ENCODE measurements around the gene TMEM132C.

GRCh38 chr12:128425666-128426331 lies 158.8 kb downstream of the TMEM132C start:
- TF ChIP-seq CTCF (IDR thresholded peaks at IDR 0.05; ENCODE audit: insufficient read depth, low read length, poor library complexity, severe bottlenecking) (no peak), EZH2phosphoT487 (conservative IDR thresholded peaks at IDR 0.05; ENCODE audit: low read length) (no peak)
